ENCODE data around the gene ADARB1.
"Not testable (repeated sequence)": the region's sequence is repeated elsewhere in the genome, so short reads cannot be mapped to it uniquely, and the experiment has no call there.

ADARB1 gene

GRCh38 chr21:45130324-45130774 is 56.0 kb downstream of the ADARB1 start:
- no peak overlapping the region for H3K27ac ChIP-seq (ENCODE audit: low read depth, low read length)

GRCh38 chr21:45131537-45131999 is 57.2 kb downstream of the ADARB1 start:
- TF ChIP-seq CTCF (IDR thresholded peaks at IDR 0.05; ENCODE audit: insufficient read depth, low read length, poor library complexity, severe bottlenecking) = no peak
- no peak for TF ChIP-seq EZH2phosphoT487 (conservative IDR thresholded peaks at IDR 0.05; ENCODE audit: low read length)
- Histone ChIP-seq H3K36me3 (ENCODE audit: low read length) (no peaks in the 10 kb centered on the region), H3K27me3 (ENCODE audit: low read length) (no peaks in the 10 kb centered on the region), H3K9ac (ENCODE audit: low read length) (no peak overlapping the region), H3K9me2 (replicated peaks; ENCODE audit: insufficient read depth, low read length) (no peaks in the 10 kb centered on the region), H4K20me1 (ENCODE audit: low read depth, low read length) (0 out of 2 replicates have a peak, but pooled peaks cover 5% of the 10 kb centered on the region), H2AFZ (ENCODE audit: low read depth, low read length, severe bottlenecking) (no peak overlapping the region), H3F3A (ENCODE audit: insufficient read depth) (no peaks in the 10 kb centered on the region), H3K79me2 (ENCODE audit: insufficient read depth, low read length) (no peaks in the 10 kb centered on the region), H3K4me2 (ENCODE audit: low read depth, low read length, poor library complexity, severe bottlenecking) (no peak overlapping the region), H3K27ac (ENCODE audit: low read depth, low read length) (no peak overlapping the region), H3K4me3 (ENCODE audit: insufficient read depth, low read length, poor library complexity, severe bottlenecking) (no peak overlapping the region), H3K9me3 (ENCODE audit: insufficient read depth, low read length) (no peaks in the 10 kb centered on the region)

More at GRCh38 chr21:45130324-45130774, 56.0 kb downstream of the ADARB1 start:
- Histone ChIP-seq H3K9me3 (ENCODE audit: insufficient read depth, low read length) (no peaks in the 10 kb centered on the region), H3K36me3 (ENCODE audit: low read length) (no peaks in the 10 kb centered on the region), H3F3A (ENCODE audit: insufficient read depth) (peaks cover 7% of the 10 kb centered on the region; the same call in 1 of the 2 replicates), H3K79me2 (ENCODE audit: insufficient read depth, low read length) (no peaks in the 10 kb centered on the region), H3K9ac (ENCODE audit: low read length) (no peak overlapping the region), H3K27me3 (ENCODE audit: low read length) (no peaks in the 10 kb centered on the region), H3K4me2 (ENCODE audit: low read depth, low read length, poor library complexity, severe bottlenecking) (peak overlapping the region; percentile 31), H3K4me3 (ENCODE audit: insufficient read depth, low read length, poor library complexity, severe bottlenecking) (no peak overlapping the region), H2AFZ (ENCODE audit: low read depth, low read length, severe bottlenecking) (no peak overlapping the region), H4K20me1 (ENCODE audit: low read depth, low read length) (0 out of 2 replicates have a peak, but pooled peaks cover 5% of the 10 kb centered on the region), H3K9me2 (replicated peaks; ENCODE audit: insufficient read depth, low read length) (no peaks in the 10 kb centered on the region)
- no peak for TF ChIP-seq EZH2phosphoT487 (conservative IDR thresholded peaks at IDR 0.05; ENCODE audit: low read length)
- TF ChIP-seq CTCF (IDR thresholded peaks at IDR 0.05; ENCODE audit: insufficient read depth, low read length, poor library complexity, severe bottlenecking) = no peak

- H3K4me3 ChIP-seq (ENCODE audit: insufficient read depth, low read length, poor library complexity, severe bottlenecking) = no peak overlapping the region
- no peak overlapping the region for H3K27ac ChIP-seq (ENCODE audit: low read depth, low read length)
- no peaks in the 10 kb centered on the region for H3K9me3 ChIP-seq (ENCODE audit: insufficient read depth, low read length)
- H2AFZ ChIP-seq (ENCODE audit: low read depth, low read length, severe bottlenecking) = no peak overlapping the region
- 0 out of 2 replicates have a peak, but pooled peaks cover 5% of the 10 kb centered on the region for H4K20me1 ChIP-seq (ENCODE audit: low read depth, low read length)
- H3K4me2 ChIP-seq (ENCODE audit: low read depth, low read length, poor library complexity, severe bottlenecking) = no peak overlapping the region
- no peaks in the 10 kb centered on the region for H3F3A ChIP-seq (ENCODE audit: insufficient read depth)
- no peaks in the 10 kb centered on the region for H3K79me2 ChIP-seq (ENCODE audit: insufficient read depth, low read length)
- no peaks in the 10 kb centered on the region for H3K27me3 ChIP-seq (ENCODE audit: low read length)
- no peak overlapping the region for H3K9ac ChIP-seq (ENCODE audit: low read length)
- TF ChIP-seq CTCF (IDR thresholded peaks at IDR 0.05; ENCODE audit: insufficient read depth, low read length, poor library complexity, severe bottlenecking) (no peak), EZH2phosphoT487 (conservative IDR thresholded peaks at IDR 0.05; ENCODE audit: low read length) (no peak)
- no peaks in the 10 kb centered on the region for H3K9me2 ChIP-seq (replicated peaks; ENCODE audit: insufficient read depth, low read length)
- no peaks in the 10 kb centered on the region for H3K36me3 ChIP-seq (ENCODE audit: low read length)
Measured at GRCh38 chr21:45132841-45133573, 58.6 kb downstream of the ADARB1 start.

- not testable (repeated sequence) for H3K27ac ChIP-seq (ENCODE audit: low read depth, low read length); H3F3A ChIP-seq (ENCODE audit: insufficient read depth); H3K9me3 ChIP-seq (ENCODE audit: insufficient read depth, low read length); H3K9me2 ChIP-seq (replicated peaks; ENCODE audit: insufficient read depth, low read length); H4K20me1 ChIP-seq (ENCODE audit: low read depth, low read length); H3K4me3 ChIP-seq (ENCODE audit: insufficient read depth, low read length, poor library complexity, severe bottlenecking); H2AFZ ChIP-seq (ENCODE audit: low read depth, low read length, severe bottlenecking); H3K79me2 ChIP-seq (ENCODE audit: insufficient read depth, low read length); H3K36me3 ChIP-seq (ENCODE audit: low read length); H3K4me2 ChIP-seq (ENCODE audit: low read depth, low read length, poor library complexity, severe bottlenecking); H3K27me3 ChIP-seq (ENCODE audit: low read length); H3K9ac ChIP-seq (ENCODE audit: low read length)
Measured at GRCh38 chr21:45133574-45134278, 59.3 kb downstream of the ADARB1 start.

All from SU-DHL-6 (cell line).